ENCODE measurements around the gene ASIC4. TPM values are rescaled to one million over a fixed set of nuclear protein-coding genes. Genes with fewer than 3 reads are reported as not detected.
A peak's percentile ranks its signal among the peaks of the same experiment; 100 is the strongest.

The ASIC4 gene
- total and polyA plus RNA-seq, 2 of the 13 experiments (the other 11 are each of a cell fraction or from before 2014, with no cell fraction given): 0.03 TPM; not detected in 1

DNA sequence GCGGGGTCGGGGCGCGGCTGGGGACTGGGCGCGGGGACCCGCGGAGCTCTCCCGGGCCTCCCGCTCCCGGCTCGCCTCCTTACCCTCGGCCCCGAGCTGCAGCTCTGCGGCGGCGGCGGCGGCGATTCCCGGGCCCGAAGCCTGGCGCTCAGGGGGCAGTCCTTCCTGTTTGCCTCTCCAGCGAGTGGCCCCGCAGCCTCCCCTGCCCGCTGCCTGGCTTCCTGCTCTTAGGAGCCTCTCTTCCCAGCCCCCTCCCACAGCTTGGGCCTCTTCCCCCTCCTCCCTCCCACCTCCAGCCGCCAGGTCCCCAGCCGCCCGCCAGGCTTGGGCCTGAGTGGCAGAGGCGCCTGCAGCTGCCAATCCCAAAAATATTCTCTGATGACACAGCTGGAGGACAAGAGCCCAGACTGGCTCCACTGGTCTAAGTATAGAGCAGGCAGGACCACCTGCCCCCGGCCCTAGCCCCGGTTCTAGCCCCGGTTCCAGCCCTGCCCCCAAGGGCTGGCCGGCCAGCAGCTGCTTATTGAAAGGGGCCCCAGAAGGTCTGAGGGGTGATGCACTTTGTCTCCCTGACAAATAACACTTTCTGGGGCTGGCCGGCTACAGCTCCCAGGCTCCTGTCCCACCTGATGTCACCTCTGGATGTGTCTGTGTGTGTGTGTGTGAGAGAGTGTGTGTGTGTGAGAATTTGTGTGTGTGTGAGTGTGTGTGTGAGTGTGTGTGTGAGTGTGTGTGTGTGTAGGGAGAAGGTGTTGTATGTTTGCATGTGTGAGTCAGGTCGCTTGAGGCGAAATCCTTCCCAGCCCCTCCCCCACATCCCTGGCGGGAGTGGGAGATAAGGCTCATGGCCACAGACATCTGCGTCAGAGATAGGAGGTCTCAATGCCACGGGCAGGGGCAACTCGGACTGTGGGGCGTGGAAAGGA, 57.3 kb downstream of the ASIC4 start, which contains the start of gene OBSL1 (continued):
- TF ChIP-seq, protein P1, sequence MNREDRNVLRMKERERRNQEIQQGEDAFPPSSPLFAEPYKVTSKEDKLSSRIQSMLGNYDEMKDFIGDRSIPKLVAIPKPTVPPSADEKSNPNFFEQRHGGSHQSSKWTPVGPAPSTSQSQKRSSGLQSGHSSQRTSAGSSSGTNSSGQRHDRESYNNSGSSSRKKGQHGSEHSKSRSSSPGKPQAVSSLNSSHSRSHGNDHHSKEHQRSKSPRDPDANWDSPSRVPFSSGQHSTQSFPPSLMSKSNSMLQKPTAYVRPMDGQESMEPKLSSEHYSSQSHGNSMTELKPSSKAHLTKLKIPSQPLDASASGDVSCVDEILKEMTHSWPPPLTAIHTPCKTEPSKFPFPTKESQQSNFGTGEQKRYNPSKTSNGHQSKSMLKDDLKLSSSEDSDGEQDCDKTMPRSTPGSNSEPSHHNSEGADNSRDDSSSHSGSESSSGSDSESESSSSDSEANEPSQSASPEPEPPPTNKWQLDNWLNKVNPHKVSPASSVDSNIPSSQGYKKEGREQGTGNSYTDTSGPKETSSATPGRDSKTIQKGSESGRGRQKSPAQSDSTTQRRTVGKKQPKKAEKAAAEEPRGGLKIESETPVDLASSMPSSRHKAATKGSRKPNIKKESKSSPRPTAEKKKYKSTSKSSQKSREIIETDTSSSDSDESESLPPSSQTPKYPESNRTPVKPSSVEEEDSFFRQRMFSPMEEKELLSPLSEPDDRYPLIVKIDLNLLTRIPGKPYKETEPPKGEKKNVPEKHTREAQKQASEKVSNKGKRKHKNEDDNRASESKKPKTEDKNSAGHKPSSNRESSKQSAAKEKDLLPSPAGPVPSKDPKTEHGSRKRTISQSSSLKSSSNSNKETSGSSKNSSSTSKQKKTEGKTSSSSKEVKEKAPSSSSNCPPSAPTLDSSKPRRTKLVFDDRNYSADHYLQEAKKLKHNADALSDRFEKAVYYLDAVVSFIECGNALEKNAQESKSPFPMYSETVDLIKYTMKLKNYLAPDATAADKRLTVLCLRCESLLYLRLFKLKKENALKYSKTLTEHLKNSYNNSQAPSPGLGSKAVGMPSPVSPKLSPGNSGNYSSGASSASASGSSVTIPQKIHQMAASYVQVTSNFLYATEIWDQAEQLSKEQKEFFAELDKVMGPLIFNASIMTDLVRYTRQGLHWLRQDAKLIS (CRISPR knock-in tag; IDR thresholded peaks at IDR 0.05): no peak
- TF ChIP-seq, protein P2, sequence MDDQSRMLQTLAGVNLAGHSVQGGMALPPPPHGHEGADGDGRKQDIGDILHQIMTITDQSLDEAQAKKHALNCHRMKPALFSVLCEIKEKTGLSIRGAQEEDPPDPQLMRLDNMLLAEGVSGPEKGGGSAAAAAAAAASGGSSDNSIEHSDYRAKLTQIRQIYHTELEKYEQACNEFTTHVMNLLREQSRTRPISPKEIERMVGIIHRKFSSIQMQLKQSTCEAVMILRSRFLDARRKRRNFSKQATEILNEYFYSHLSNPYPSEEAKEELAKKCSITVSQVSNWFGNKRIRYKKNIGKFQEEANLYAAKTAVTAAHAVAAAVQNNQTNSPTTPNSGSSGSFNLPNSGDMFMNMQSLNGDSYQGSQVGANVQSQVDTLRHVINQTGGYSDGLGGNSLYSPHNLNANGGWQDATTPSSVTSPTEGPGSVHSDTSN (CRISPR knock-in tag; IDR thresholded peaks at IDR 0.05; ENCODE audit: borderline replicate concordance): no peak
- peak; percentile 34; the same call in 1 of the 2 replicates for TF ChIP-seq FOXA1 (IDR thresholded peaks at IDR 0.05)
- TF ChIP-seq FOXA1 (CRISPR knock-in tag; IDR thresholded peaks at IDR 0.05): peak; percentile 14; the same call in 1 of the 2 replicates
- no peak for TF ChIP-seq ZNF562 (CRISPR knock-in tag; IDR thresholded peaks at IDR 0.05; ENCODE audit: borderline replicate concordance)
- TF ChIP-seq ZNF792 (CRISPR knock-in tag; IDR thresholded peaks at IDR 0.05): 0 out of 2 replicates have a peak, but pooled peaks have one; percentile 33
- TF ChIP-seq ZNF569 (CRISPR knock-in tag; IDR thresholded peaks at IDR 0.05; ENCODE audit: borderline replicate concordance): no peak
- TF ChIP-seq GATAD1 (CRISPR knock-in tag; IDR thresholded peaks at IDR 0.05): peak; percentile 33
- TF ChIP-seq, protein P3, sequence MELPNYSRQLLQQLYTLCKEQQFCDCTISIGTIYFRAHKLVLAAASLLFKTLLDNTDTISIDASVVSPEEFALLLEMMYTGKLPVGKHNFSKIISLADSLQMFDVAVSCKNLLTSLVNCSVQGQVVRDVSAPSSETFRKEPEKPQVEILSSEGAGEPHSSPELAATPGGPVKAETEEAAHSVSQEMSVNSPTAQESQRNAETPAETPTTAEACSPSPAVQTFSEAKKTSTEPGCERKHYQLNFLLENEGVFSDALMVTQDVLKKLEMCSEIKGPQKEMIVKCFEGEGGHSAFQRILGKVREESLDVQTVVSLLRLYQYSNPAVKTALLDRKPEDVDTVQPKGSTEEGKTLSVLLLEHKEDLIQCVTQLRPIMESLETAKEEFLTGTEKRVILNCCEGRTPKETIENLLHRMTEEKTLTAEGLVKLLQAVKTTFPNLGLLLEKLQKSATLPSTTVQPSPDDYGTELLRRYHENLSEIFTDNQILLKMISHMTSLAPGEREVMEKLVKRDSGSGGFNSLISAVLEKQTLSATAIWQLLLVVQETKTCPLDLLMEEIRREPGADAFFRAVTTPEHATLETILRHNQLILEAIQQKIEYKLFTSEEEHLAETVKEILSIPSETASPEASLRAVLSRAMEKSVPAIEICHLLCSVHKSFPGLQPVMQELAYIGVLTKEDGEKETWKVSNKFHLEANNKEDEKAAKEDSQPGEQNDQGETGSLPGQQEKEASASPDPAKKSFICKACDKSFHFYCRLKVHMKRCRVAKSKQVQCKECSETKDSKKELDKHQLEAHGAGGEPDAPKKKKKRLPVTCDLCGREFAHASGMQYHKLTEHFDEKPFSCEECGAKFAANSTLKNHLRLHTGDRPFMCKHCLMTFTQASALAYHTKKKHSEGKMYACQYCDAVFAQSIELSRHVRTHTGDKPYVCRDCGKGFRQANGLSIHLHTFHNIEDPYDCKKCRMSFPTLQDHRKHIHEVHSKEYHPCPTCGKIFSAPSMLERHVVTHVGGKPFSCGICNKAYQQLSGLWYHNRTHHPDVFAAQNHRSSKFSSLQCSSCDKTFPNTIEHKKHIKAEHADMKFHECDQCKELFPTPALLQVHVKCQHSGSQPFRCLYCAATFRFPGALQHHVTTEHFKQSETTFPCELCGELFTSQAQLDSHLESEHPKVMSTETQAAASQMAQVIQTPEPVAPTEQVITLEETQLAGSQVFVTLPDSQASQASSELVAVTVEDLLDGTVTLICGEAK (IDR thresholded peaks at IDR 0.05): no peak
- TF ChIP-seq, protein P3 (CRISPR knock-in tag; IDR thresholded peaks at IDR 0.05): peak; percentile 62
- TF ChIP-seq FIP1L1 (IDR thresholded peaks at IDR 0.05; ENCODE audit: borderline replicate concordance, insufficient read depth, low read depth, low read length): no peak
- TF ChIP-seq ZSCAN25 (CRISPR knock-in tag; IDR thresholded peaks at IDR 0.05): peak; percentile 51; the same call in 1 of the 2 replicates
- TF ChIP-seq MEF2D (CRISPR knock-in tag; IDR thresholded peaks at IDR 0.05): peak; percentile 69; the same call in 1 of the 2 replicates

Data from HepG2 (cell line).